DMS 273 (cell line): ENCODE measurements around the gene PNMT.

ENCODE experiments used
- DNase-seq: peaks from one replicate; lab custom pipeline; 2025; ENCODE audit not compliant: unreplicated experiment; lab: John Stamatoyannopoulos, UW

PNMT gene

DNA sequence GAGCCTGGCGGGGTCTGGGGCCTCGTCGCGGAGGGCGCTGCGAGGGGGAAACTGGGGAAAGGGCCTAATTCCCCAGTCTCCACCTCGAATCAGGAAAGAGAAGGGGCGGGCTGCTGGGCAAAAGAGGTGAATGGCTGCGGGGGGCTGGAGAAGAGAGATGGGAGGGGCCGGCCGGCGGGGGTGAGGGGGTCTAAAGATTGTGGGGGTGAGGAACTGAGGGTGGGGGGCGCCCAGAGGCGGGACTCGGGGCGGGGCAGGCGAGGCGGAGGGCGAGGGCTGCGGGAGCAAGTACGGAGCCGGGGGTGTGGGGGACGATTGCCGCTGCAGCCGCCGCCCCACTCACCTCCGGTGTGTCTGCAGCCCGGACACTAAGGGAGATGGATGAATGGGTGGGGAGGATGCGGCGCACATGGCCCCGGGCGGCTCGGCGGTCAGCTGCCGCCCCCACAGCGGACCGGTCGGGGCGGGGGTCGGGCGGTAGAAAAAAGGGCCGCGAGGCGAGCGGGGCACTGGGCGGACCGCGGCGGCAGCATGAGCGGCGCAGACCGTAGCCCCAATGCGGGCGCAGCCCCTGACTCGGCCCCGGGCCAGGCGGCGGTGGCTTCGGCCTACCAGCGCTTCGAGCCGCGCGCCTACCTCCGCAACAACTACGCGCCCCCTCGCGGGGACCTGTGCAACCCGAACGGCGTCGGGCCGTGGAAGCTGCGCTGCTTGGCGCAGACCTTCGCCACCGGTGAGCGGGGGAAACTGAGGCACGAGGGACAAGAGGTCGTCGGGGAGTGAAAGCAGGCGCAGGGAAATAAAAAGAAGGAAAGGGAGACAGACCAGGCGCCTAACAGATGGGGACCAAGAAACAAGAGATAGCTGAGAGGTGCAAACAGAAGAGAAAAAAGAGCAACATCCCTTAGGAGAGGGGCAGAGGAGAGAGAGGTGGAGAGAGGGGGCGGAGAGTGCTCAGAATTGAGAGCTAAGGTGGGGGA, at the start of gene PNMT:
PNMT (plus strand) TSS at position 509 of the 980 bp plus-strand sequence; CDS start at position 532, 23 bp downstream.
- DNase-seq, result peak; percentile 91

DNA sequence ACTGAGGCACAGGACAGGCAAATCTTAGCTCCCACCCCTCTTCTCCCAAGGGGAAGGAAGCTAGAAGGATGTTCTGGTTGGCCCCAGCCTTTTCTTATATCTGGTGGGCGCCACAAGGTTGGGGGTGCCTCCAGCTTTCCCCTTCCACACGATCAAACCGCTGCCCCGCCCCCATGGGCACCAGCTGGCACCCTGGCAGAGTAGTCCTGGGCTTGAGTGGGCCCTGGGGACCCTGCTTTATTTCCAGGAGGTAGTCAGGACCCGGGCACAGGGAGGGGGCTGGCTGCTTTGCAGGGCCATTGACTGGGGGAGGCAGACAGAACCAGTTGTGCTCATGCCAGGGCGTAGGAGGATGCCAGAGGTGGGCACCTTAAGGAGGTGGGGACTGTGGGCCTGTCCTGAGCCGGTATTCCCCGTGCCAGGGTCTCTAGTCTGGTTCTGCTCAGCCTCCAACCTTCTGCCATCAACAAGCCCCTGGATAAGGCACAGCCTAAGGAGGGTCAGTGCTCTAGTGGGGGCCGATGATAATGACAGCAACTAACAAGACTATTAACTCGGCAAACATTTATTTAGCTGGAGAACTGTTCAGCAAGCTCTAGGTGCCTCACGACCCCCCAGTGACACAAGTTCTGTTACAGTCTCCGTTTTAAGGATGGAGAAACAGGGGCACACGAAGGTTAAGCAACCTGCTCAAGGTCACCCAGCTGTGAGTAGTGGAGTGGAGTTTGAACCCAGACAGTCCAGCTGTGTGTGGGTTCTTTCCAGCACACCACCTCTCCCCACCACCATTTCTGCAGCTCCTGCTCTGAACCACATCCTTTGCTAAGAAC, 49.1 kb upstream of the PNMT start:
- peak; percentile 57 for DNase-seq

DNA sequence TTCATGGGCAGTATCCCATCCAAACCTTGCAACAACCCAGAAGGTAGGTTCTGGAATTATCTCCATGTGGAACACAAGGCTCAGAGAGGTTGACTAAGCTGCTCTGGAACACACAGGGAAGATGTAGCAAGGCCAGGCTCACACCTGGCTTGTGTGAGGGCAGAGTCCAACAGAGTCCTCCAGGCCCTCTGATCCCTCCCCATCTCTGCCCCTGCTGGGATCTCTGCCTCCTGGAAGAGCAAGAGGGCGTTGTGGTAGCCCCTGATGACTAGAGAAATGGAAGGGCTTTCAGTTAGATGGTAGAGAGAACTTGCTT, 48.5 kb upstream of the PNMT start:
- no peak for DNase-seq

- DNase-seq, result peak; percentile 91
Measured at GRCh38 chr17:39621523-39622379, 46.5 kb upstream of the PNMT start.

DNA sequence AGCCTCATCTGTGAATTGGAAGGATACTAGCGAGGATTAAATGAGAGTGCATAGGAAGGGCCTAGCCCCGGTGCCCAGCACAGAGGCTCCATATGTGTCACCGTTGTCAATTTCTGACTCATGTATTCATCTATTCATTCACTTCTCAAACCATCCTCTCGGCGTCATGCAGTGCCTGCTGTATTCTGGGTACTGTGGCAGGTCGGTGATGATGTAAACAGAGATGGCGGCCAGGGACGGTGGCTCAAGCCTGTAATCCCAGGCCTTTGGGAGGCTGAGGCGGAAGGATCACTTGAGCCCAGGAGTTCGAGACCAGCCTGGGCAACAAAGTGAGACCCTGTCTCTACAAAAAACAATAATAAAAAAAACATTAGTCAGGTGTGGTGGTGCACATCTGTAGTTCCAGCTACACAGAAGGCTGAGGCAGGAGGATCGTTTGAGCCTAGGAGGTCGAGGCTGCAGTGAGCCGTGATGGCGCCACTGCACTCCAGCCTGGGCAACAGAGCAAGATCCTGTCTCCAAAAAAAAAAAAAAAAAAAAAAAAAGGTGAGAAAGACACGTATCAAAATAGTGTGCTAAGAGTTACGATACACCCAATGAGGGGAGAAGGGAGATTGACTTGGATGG, 45.8 kb upstream of the PNMT start:
- DNase-seq, result no peak

DNA sequence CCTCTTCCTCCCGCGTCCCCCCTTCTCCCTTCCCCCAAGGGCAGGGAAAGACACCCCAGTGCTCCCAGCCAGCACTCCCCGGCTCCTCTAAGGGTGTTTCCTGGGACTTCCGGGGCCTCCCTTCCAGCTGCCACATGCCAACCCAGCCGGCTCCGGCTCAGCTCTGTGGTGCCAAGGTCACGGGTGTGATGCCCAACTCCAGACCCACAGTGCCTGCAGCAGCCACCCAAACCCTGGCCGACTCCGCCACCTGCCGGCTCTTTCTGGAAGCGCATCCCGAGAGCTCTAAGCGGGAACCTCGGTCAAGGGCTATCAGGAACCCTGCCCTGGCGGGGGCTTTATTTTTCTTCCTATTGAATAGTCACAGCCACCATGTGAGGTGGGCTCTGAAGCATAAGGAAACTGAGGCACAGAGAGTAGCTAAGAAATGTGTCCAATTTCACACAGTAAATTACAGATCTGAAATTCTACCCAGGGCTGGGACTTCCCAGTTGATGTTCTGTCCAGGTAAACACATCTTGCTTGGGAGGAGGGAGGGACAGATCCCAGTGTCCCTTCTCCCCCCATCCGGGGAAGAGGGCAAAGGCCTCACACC, 44.8 kb upstream of the PNMT start:
- DNase-seq, result peak; percentile 93

- DNase-seq, result no peak
Measured at GRCh38 chr17:39624313-39624712, 43.9 kb upstream of the PNMT start.

- DNase-seq, result no peak
Measured at GRCh38 chr17:39625198-39625785, 43.0 kb upstream of the PNMT start.

DNA sequence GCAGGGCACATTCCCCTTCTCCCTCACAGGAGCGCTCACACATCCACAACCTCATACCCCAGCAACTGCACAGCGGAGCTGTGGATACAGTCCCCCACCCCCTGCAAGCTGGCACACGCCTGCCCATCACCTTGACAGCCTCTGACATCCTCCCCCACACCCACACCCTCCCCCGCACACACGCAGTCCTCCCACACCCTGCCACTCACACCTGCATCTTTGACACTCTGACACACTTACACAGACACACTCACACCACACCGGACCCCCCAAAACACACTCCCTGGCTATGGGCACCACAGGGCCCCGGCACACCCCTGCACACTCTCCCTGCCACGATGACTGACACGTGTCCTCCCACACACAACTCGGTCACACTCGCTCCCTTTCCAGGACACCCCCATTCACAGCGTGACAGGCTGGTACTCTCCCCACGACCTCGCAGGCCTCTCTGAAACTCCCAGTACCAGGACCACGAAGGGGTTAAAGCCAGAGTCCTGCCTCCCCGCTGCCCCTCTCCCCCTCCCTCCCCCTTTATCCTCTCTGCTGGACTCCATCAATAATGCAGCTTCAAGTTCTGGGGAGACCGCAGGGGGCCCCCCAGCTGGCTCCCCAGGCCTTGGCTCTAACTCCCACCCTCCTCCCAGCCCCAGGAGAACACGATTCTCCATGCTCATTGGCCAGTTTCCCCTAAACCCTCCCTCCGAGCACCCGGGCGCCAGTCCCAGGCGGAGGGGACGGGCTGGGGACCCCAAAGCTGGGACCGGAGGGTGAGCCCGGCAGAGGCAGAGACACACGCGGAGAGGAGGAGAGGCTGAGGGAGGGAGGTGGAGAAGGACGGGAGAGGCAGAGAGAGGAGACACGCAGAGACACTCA, 41.8 kb upstream of the PNMT start, which contains the start of gene PPP1R1B:
PPP1R1B (plus strand) TSS at position 782 of the 876 bp plus-strand sequence. CDS start 441 bp downstream, outside the sequence.
- peak; percentile 39 for DNase-seq

GRCh38 chr17:39627047-39627711, 41.1 kb upstream of the PNMT start:
- peak; percentile 39 for DNase-seq

DNA sequence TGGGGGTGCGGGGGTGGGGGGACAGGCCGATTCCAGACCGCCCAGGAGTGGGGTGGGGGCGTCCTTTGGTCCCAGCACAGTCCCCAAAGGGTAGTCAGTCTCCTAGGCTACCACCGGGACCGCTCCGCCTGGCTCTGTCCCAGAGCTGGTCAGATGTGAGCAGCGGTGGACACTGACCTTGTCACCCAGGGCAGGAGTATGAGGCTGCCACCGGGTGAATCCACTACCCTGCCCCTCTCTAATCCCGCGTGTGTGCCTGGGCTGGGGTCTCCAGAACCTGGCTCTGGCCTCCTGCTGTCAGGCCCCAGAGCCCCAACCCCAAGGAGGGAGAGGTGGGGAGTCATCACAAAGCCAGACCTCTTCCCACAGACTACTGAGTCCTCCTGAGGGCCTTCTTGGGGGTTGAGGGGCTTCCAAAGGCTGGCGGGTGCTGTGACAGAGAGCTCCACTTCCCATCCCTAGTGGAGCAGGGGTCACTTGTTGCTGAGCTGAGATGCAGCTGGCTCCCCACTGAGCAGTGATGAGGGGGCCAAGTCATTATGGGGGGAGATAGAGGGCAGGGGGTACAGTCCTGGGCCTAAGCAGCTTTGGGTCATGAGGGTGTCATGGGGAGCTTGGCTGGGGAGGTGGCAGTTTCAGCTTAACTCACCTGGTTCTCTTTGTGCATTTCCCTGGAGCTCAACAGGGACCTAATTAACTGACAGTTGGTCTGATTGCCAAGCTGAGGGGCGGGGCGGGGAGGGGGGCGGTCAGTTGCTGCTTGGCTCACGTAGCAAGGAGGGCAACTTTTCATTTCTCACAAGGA, 40.3 kb upstream of the PNMT start:
- peak; percentile 58 for DNase-seq

DNA sequence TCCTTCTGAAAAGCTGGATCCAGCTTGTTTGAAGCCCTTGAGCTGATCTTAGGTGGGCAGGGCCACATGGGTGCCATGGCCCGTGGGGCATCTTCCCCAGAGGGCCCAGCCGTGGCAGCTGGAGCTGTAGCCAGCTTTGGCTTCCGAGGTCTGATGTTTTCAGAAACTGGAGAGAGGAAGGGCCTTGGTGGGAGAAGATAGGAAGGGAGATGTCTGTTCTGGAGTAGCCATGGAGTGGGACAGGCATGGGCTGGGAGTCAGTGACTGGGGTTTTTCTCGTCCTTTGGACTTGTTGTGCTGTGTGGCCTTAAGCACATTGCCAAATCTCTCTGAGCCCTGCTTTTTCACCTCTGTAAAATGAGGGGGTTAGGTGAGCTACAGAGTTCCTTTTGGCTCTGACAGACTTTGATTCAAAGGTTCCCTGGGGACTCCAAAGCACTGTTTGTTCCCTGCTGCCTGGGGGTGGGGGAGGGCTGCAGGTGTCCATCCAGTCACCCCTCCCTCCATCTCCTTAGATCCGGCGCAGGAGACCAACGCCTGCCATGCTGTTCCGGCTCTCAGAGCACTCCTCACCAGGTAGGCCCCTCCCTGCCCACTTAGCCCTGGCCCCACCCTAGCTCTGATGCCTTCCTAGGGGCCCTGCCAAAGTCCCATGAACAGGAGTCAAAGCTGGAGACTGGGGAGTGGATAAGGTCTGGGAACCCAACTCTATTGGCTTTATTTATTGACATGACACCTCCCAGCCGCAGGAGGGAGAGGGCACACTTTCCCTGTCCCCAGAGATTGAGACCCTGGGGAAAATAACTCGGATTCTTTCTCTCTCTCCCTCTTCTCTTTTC, 39.4 kb upstream of the PNMT start:
- DNase-seq, result no peak

DNA sequence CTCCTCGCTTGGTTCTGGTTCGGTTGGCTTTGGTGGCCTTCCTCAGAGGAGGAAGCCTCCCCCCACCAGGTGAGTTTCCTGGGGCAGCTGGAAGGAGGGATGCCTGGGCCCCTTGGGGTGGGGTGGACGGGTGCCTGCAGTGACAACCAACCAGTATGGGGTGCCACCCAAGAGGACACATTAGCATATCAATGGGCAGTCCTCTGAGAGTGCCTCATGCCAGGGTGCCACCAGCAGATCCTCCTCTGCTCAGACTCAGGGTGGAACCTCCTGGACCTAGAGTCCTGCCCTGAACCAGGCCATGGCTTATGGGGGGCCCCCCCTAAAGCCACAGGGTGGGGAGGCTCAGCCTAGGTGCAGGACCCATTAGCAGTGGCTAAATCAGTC, 38.8 kb upstream of the PNMT start:
- no peak for DNase-seq

DNA sequence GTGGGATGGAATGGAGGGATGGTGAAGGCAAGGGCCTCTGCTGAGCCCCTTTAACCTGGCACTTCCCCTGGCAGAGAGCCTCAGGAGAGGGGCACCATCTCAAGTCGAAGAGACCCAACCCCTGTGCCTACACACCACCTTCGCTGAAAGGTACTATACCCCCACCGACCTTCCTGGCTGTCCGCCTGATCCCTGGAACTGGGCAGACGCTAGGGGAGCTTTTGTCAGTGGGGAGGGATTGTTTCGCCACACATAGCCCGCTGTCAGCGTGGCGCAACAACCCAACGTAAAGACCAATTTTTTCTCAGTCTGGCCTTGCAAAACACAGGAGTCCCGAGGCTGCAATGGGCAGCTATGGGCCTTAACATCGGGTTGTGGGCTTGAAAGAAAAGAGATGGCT, 38.4 kb upstream of the PNMT start:
- no peak for DNase-seq

DNA sequence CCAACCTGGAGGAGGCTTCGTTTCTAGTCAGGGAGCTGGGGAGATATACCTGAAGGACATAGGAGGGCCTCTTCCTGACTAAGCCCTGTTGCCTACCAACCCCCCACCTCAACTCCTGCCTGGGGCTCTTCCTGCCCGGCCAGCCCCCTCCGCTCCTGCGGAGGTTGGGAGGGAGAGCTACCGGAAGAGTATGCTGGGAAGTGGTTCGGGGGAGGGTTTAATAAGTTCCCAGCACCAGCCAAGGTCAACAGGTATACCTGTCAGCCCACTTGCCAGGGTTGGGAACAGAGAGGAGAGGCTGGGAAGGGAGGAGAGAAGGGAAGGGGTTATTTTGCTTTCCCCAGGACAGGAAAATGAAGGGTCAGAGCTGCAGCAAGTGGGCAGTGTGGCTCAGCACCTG, 36.9 kb upstream of the PNMT start:
- DNase-seq, result no peak

- DNase-seq, result peak; percentile 64
Measured at GRCh38 chr17:39632153-39632941, 35.9 kb upstream of the PNMT start.
